Stimulated activated CD4-positive, alpha-beta T cell treated with anti-CD3 and anti-CD28 coated beads, TNF-alpha, amount 100 ng/mL, for 4 hours (primary cell): ENCODE data around the gene UNC5C.
"Not testable (repeated sequence)": the region's sequence is repeated elsewhere in the genome, so short reads cannot be mapped to it uniquely, and the experiment has no call there.

Experiments
- DNase-seq, 3 experiments: peaks; one replicate each; pipeline ENCODE4 v3.0.0-alpha.2; 2020; ENCODE audit warnings: low read depth in 3 of 3

The UNC5C gene

GRCh38 chr4:95180531-95181242 lies 368.1 kb downstream of the UNC5C start:
- DNase-seq: no peak

- DNase-seq: no peak
These were observed 369.8 kb downstream of the UNC5C start for GRCh38 chr4:95178938-95179337.

DNA sequence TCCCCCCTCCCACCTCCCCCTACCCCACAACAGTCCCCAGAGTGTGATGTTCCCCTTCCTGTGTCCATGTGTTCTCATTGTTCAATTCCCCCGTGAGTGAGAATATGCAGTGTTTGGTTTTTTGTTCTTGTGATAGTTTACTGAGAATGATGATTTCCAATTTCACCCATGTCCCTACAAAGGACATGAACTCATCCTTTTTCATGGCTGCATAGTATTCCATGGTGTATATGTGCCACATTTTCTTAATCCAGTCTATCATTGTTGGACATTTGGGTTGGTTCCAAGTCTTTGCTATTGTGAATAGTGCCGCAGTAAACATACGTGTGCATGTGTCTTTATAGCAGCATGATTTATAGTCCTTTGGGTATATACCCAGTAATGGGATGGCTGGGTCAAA lies 377.4 kb downstream of the UNC5C start:
- not testable (repeated sequence) for DNase-seq

DNA sequence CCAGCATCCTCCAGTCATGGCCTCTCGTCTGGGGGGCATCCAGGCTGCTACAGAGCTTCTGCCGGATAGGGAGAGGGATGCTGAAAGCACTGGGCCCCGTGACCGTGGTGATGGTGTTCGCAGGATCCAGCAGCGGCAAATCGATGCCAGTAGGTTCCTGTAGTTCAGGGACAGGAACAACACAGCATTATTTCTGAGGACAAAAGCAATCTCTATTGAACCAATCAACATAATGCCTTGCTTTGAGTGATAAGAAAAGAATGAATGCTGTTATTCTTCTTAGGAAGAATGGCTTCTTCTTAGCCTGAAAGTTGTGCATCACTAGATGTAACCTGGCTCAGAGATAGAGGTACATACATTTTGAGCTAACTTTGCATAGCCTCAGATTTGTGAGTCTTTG lies 378.6 kb downstream of the UNC5C start:
- no peak for DNase-seq

GRCh38 chr4:95167805-95168204 lies 381.0 kb downstream of the UNC5C start:
- no peak for DNase-seq

- DNase-seq: no peak
These were observed 382.7 kb downstream of the UNC5C start for GRCh38 chr4:95165926-95166524.

DNA sequence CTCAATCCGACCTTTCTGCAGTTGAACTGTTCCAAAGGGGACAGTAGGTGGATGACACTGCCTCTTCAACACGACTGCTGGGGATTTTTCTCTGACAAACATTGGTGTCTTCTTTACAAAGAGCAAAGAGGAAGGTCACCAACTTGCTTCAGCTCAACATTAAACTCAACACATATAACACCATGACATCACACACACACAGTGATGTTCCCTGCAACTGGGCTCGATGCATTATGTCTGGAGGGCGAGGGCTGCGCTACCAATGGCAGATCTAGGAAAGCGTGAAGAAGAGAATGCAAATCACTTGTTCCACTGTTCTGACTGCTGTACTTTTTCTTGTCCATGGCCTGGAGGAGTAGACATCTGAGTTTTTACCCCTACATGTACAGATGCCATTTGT lies 385.9 kb downstream of the UNC5C start:
- DNase-seq: no peak

GRCh38 chr4:95161781-95162469 lies 386.8 kb downstream of the UNC5C start:
- no peak for DNase-seq

DNA sequence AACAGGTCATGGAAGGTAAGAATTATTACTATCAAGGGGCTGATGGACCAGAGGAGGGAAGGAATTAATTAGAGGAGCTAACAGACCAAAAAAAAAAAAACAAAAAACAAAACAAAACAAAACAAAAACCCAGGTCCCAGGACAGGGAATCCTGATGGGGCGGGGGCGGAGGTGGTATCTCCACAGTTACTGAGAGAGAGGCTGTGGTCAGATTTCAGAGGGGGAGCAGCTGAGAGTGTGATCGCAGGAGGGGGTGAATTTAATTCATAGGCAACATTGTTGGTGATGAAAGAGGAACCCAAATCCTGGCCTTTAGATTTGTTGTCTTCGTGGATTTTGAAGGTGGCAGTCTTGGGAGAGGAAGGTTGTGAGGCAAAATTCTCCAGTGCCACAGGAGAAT lies 389.4 kb downstream of the UNC5C start:
- no peak for DNase-seq

- DNase-seq: no peak
These were observed 390.1 kb downstream of the UNC5C start for GRCh38 chr4:95158626-95159025.

DNA sequence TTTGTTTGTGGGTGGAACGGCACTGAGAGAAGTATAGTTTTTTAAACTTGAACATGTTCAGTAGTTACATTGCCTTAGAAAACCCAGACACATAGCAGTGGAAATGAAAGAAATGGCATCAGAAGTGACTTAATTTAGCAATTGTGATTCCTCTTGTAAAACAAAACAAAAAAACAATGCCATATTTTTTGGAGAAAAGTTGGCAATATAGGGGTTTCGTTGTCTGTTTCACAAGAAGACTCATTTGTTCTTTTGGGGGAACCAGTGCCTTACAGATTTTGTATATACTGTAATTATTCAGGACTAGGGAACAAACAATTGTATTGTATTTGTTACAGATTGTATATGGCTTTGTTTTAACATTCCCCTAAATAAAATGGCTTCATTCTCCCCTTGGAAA lies 390.7 kb downstream of the UNC5C start:
- no peak for DNase-seq

- no peak for DNase-seq
These were observed 391.2 kb downstream of the UNC5C start for GRCh38 chr4:95157596-95157995.

- no peak for DNase-seq
These were observed 392.4 kb downstream of the UNC5C start for GRCh38 chr4:95156452-95156765.

DNA sequence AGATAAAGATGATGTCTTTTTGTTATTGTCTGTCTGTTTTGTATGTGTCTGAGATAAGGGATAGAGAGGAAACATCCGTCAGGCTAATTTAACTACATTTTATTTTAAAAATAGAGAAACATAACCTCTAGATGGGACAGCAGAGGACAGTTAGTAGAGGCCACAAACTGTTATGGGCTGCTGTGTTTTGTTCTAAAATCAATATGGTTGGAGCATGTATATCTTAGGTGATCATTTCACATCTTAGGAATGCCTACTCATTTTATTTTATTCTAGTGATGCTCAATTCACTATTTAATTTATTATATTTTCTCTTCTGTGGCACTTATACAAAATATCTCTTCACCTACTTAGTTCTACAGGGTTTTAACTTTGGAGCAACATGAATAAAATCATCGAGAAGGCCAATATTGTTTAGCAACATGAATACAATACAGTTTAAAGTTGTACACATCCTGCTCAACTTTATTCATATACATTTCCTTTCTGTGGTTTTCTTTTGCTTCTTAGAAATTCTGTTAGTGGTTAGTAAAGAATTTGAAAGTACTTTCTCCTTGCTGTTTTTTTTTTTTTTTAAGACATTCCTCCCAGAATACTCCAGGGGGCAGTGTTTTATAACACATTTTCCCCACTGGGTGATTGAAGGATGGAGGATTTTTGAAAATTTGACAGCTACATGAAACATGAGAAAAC lies 392.9 kb downstream of the UNC5C start:
- no peak for DNase-seq

GRCh38 chr4:95153182-95153581 lies 395.6 kb downstream of the UNC5C start:
- DNase-seq: no peak

DNA sequence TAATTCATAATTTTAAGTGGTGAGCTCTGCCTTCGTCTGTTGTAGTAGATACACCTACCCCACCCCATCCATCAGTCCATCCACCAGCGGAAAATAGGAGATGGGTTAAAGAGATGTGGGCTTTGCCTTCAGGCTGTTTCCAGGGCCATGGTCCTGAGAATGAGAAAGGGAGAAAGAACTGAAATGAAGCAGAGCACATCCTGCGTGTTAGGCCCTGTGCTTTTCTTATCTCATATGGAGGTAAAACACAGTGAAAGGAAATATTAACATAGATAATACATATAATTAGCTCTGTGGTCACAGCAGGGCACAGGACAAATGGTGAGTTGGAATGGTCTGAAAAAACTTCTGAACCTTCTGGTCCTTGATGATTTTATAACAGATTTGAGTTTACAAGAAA lies 397.5 kb downstream of the UNC5C start:
- no peak for DNase-seq

- DNase-seq: no peak
These were observed 405.8 kb downstream of the UNC5C start for GRCh38 chr4:95142932-95143331.

DNA sequence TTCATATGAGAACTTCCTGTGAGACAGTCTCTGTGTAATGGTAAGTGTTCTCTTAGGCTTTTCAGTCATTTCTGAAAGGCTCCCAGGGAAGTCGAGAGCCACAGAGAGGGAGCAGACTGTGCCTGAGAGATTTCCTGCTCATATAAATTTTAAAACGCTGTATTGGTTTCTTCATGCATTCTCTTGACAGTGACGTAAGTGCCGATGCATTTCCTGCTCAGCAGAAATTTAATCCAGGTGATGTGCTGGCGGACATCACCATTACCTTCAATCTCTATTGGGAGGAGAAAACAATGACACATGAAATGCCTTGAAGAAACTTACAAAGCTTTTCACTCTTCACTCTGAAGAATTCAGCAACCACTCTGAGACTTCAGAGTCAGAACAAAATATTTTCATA lies 407.4 kb downstream of the UNC5C start:
- DNase-seq: no peak

DNA sequence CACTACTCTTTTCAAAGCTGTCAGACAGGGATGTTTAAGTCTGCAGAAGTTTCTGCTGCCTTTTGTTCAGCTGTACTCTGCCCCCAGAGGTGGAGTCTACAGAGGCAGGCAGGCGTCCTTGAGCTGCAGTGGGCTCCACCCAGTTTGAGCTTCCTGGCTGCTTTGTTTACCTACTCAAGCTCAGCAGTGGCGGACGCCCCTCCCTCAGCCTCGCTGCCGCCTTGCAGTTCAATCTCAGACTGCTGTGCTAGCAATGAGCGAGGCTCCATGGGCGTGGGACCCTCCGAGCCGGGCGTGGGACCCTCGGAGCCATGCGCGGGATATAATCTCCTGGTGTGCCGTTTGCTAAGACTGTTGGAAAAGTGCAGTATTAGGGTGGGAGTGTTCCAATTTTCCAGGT lies 409.3 kb downstream of the UNC5C start:
- DNase-seq: not testable (repeated sequence)

GRCh38 chr4:95134016-95134415 lies 414.8 kb downstream of the UNC5C start:
- not testable (repeated sequence) for DNase-seq

GRCh38 chr4:95129821-95130311 lies 418.9 kb downstream of the UNC5C start:
- no peak for DNase-seq

GRCh38 chr4:95129031-95129430 lies 419.7 kb downstream of the UNC5C start:
- DNase-seq: no peak
